Heart left ventricle (tissue), 13 donors: ENCODE data around the gene WWTR1.

Source experiments
- CTCF ChIP-seq, 12 donors: fragments of 200-600 bp; sonication (generic) in 4 of 12; IDR thresholded peaks; one replicate each; pipeline versions ENCODE4 v1.5.0 to v1.8.0; 2018 to 2022; ENCODE audit warnings: antibody characterized with exemption in 12 of 12, mild to moderate bottlenecking in 5 of 12
- POLR2A ChIP-seq, 2 donors: fragments of 450-650 bp; IDR thresholded peaks; one replicate each; pipeline ENCODE4 v1.6.1; 2017; ENCODE audit warnings: antibody characterized with exemption in 2 of 2, mild to moderate bottlenecking in 2 of 2, moderate library complexity in 2 of 2
- donor health status: ischemic (EF 13 %, LVEDD 7.1; RV severe dilation, severe dysfunction).
- donor health status: DM: no; HTN: yes; CAD: no.
- donor health status: DM: no; HTN: no; CAD: no.
- donor health status: ischemic (EF 25% LVEDD 6.9; RV normal size, moderate dysfunction).
- donor health status: ischemic (EF 25% LVEDD 5.7; RV mildly dilated, moderate dysfunction).
- donor health status: ischemic (EF 35%, LVEDD 5.7; RV mildly dilated, moderate dysfunction).
- donor health status: nonischemic (EF 11% LVEDD 7.7; RV severe dilation, severe dysfunction).
- donor health status: DM: yes; HTN: yes; CAD: no.
- donor health status: PGD.
- donor health status: ischemic (EF 29% LVEDD 5.4; RV normal size, mild dysfunction).
- donor health status: nonischemic (EF 23%, LVEDD 6.1; RV moderate dilation, normal function).

GRCh38 chr3:149563114-149563513 lies 94.7 kb downstream of the WWTR1 start:
- TF ChIP-seq POLR2A (IDR thresholded peaks at IDR 0.05) = no peak
- no peak for TF ChIP-seq CTCF (IDR thresholded peaks at IDR 0.05)
